NCI-H1436 treated with DMSO at 0.1 percent for 48 hours (cell line): ENCODE results near the gene RIC8B.

Source experiments
- DNase-seq: peaks from one replicate; lab custom pipeline; 2025; lab: John Stamatoyannopoulos, UW

RIC8B gene

DNA sequence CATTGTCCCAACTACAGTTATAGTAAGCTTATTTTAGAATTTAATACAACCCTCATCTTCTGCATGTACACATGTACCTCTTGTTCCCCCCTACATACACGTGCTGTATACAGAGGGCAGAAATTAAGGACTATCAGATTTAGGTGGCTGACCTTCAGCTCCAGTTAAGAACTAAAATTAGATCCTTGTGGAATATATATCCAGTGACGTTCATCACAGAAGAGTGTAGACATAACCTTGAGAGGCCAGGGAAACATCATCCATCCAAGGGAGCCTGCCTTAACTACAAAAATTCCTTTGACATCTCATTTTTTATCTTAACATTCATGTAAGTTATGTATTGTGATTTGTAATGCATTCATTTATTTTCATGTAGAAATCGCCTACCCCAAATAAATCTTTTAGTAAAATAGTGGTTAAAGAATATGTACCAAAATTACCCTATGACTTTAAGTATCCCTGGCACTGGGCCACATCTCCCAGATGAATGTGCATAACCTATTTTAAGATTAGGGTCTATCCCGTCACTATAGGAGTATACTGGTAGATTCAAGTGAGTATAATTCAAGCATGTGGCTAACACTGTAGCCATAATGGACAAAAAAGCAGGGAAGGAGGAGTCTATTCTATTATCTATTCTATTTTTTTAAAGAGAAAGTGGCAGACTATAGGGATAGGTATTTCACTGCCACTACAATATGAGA is 27.5 kb downstream of the RIC8B start:
- DNase-seq, result no peak

DNA sequence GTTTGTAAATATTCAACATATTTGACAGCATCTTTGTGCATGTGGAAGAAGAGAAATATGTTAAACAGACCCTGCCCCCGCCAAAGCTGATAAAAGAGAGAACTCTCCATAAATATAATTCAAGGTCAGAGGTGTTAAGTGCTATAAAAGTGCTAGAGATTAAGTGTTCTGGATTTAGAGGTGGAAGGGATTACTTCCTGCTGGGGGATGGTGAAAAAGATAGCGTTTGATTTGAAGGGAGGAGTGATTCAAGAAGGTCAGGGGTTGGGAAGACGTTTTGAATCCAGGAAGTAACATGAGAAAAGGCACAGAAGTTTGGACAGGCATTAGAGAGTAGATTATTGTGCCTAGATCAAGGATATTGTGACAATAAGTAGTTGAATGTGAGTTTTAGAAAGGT is 30.2 kb downstream of the RIC8B start:
- DNase-seq, result no peak

DNA sequence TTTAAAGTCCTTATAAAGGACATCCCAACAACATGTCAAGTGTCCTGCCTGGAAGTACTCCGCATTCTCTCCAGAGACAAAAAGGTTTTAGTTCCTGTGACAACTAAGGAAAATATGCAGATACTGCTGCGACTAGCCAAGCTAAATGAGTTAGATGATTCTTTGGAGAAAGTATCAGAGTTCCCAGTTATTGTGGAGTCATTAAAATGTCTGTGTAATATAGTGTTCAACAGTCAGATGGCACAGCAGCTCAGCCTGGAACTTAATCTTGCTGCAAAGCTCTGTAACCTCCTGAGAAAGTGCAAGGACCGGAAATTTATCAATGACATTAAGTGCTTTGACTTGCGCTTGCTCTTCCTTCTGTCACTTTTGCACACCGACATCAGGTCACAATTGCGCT is 40.2 kb downstream of the RIC8B start:
- no peak for DNase-seq

DNA sequence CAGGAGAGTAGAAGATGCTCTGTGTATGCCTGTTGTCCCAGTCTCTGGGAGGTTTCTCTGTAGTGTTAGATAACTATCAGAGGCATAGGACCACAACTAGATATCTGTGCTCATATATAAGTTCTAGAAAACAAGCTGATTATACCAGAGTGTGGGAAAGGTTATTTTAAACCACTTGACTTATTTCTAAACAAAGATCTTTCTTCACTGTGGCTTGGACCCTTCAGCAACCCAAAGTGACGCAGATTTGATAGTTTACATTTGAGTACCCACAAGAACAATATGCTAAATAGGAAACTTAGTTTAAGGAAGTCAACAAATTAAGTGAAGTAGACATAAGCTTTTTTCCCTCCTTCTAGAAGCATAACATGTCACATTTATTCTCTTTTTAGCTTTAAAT is 41.3 kb downstream of the RIC8B start:
- no peak for DNase-seq

DNA sequence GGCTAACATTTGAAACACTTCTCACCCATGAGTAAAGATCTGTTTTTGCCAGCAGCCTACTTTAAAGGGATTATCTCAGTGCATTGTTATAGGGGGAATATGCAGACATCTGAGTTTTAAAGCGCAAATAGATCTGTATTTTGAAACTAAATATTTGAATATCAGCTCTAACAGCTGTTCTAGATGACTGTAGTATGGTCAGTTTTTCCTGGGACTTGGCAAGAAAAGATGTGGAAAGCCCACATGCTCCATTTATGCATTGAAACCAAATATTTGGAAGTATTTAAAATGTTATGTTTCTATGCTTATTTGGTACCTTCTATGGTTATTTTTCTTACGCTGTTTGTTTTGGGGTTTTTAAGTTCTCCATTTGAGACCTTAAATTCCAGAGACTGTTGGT is 41.7 kb downstream of the RIC8B start:
- no peak for DNase-seq

DNA sequence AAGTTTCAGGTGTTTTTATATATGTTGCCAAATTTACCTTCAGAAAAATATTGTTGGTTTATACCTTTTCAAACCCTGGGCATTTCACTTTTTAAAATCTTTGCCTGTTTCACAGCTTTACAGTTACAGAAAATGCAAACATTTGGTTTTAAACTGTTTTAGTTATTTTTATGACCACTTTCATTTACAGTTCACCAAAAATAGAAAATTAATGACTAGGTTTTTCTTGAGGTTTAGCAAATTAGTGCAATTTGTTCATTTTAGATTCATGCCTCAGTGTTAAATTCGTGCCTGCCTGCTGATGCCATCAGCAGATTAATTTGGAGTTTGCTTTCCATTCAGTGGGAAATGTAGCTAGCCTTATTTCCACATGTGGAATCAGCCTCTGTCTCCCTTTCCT is 45.5 kb downstream of the RIC8B start:
- DNase-seq, result no peak

DNA sequence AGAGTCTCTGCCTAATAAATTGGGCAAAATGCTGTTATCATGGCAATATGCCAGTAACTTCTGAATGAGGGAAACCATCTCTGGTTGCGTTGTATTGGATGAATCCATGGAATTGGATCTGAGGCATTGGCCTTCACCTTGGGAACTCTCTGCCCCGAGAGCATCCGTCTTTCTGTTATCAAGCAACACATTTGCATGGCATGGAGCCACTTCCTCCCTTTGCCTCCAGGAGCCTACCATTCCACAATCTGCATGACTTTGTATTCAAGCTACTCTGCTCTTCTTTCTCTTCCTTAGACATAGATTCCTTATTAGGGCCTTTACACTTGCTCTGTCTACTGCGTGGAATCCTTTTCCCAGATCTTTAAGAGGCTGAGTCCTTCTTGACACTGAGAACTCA is 57.2 kb downstream of the RIC8B start:
- DNase-seq, result no peak

DNA sequence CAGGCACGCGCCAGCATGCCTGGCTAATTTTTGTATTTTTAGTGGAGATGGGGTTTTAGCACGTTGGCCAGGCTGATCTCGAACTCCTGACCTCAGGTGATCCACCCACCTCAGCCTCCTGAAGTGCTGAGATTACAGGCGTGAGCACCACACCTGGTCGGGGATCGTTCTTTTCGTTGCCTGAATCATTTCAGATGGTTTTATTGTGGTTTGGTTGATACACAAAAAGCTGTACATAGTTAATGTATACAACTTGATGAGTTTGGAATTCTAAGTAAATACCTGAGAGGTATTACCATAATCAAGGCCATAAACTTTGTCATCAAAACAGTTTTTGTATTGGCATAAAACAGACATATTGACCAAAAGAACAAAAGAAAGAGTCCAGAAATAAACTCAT is 63.3 kb downstream of the RIC8B start:
- DNase-seq, result no peak

DNA sequence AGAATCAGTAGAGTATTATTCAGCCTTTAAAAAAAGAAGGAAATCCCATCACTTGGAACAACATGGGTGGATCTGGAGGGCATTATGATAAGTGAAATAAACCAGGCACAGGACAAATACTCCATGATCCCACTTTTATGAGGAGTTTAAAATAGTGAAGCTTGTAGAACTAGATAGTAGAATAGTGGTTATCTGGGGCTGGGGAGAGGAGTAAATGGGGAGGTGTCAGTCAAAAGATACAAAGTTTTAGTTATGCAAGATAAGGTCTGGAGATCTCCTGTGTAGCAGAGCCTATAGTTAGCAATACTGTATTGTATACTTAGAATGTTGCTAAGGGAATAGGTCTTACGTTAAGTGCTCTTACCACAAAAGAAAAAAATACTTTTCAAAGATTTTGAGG is 64.9 kb downstream of the RIC8B start:
- DNase-seq, result no peak

DNA sequence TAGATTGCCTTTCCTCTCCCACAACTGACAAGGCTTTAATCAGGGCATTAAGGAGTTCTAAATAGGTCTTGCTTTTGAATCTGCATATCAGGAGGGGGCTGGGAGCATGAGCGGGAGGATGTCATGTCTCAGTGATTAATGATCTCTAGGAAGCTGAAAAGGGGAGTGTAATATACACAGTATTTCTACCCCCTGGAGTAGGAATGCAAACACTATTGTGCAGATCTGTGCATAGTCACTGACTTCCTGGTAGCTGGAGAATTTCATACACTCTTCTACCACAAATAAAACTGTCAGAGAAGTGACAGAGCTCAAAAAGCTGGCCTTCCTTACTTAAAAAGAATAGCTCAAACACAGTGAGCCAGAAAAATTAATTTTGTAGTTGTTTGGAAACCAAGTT is 65.8 kb downstream of the RIC8B start:
- DNase-seq, result no peak

DNA sequence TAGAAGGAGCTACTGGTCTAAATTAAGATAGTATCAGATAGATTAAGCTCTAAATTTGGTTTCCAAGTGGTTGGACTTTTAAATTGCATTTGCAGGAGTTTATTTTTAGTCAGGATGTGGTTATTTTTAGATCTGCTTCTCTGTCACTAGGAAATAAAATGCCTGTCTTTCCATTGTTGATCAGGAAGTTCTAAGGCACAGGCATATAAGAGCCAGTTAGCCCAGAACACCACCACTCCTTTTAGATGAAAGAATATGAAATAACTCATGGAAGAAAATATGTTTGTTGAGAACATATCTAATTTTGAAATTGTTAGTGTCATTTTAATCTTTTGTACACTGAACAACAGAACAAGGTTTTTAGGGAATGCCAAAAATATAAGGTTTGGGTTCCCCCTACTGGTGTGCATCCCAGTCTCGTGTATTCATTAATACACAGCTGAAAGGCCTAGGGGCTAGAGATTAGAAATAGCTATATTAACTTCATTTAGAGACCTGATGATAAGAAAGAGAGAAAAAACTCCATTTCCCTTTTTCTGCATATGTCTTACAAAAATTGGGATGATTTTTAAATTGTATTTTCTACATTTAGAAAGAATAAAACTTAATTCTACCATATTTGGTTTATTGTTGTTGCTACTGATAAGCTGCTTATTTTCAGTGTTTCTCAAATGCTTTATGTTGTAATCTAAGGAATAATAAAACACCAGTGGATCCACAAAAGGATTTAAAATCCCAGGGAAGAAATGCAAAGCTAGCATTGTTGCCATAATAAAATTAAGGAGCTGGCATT is 67.2 kb downstream of the RIC8B start:
- DNase-seq, result no peak

DNA sequence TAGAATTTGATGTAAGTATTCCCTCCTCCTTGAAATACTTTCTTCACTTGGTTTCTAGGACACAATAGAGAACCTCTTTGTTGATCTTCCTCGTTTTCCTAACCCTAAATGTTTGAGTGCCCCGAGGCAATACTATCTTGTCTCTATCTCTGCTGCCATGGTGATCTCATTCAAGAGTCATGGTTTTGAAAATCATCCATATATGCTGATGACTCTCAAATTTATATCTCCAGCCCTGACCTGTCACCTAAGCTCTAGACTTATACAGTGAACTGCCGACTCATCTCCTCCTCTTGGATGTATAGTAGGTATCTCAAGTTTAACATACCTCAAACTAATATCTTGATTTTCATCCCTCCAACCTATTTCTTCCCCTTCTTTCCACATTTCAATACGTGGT is 71.4 kb downstream of the RIC8B start:
- no peak for DNase-seq

DNA sequence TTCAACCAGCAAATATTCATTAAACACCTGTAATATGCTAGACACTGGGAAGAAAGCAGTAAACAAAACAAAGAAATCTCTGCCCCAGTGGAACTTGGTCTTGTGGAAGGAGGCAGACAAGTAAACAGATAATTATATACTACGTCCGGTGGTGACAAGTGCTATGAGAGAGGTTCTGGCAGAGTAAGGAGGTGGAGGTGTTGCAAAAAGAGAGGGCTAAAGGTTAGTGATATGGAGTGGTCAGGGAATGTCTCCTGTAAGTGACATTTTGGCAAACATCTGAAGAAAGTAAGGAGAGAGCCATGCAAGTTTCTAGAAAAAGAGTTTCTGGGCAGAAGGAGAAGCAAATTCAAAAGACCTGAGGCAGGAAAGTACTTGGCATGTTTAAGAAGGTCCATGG is 73.4 kb downstream of the RIC8B start:
- DNase-seq, result no peak

DNA sequence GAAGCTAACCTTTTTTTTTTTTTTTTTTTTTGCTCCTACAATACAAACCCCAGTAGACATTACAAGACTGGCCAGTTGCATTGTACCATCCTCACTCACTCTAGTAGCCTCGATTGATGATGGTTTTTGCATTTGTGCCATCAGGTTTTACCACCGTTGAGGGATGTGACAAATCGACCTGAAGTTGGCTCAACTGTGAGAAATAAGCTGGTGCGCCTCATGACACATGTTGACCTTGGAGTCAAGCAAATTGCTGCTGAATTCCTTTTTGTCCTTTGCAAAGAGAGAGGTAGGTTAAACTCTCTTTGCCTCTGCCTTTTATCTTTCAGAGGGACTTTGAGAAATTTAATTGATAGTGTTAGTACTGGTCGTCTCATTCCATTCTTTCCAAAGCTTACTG is 76.8 kb downstream of the RIC8B start:
- no peak for DNase-seq

DNA sequence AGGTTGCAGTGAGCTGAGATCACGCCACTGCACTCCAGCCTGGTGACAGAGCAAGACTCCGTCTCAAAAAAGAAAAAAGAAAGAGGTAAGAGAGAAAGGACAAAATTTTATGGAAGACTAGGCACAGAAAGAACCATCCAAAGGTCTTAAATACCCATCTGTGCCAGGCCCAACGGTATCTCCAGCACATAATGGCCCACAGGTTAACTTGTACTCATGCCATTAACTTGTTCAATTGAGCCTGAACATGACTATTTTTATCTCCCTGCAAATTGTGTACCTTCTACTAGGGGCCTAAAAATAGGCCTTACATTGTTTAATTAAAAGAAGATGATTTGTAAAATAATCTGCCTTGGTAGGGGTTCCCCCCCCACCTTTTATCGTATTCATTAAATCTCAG is 80.2 kb downstream of the RIC8B start:
- no peak for DNase-seq

DNA sequence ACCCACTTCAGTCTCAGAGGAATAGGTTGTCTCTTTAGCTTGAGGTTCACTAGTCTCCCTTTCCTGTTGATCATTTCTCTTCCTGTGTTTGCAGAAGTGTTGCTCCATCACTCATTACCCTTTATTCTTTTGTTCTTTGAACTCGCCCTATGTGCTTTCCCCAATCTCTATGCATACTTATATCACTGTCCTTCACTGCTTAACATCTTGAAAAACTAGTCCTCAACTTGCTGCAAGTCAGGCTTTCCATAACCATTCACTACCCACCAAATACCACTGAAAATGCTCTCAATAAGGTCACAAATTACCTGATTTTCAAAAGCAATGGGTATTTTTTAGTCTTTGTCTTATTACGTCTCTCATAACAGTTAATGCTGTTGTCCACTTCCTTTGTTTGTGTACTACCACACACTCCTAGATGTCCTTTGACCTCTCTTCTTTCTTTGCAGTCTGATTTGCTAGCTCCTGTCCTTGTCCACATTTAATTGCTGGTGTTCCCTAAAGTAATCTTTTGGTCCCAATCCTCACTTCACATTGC is 80.8 kb downstream of the RIC8B start:
- no peak for DNase-seq

DNA sequence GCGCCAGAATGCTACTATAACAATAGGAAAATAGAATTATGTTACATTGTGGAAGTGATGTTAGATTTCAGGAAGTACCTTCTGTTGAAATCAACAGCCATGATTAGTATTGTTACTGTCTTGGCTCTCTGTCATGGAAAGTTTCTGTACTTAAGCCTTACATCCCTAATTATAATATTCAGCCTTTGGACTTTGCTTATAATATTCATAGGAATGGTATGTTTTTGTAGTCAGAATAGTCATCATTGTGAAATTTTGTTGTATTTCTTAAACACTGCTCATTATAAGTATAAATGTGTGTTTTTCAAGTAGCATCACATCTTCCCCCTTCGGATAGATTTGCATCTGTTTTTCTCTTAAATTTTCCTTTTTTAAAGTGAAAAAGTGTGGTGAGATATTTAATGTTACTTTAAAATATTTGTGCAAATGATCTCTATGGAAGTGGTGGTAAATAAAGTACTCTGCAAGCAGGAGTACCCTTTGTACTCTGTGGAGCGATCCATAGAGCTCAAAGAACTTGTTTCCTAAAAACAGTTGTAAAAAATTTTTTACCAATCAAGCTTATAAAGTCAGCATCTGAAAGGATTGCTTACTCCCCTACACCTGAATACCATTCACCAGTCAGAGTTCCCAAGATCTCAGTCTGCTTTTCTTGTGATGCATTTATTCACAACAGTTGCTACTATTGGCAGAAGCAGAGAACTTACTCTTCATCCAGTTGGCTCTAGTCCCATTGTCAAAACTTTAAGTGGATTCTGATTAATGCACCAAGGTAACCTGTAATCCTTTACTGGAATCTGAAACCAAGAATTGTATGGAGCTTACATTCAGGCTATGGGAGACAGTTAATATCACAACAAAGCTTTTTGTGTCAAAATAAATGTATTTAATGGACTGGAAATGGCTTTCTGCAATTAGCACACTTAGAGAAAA is 87.8 kb downstream of the RIC8B start:
- no peak for DNase-seq

DNA sequence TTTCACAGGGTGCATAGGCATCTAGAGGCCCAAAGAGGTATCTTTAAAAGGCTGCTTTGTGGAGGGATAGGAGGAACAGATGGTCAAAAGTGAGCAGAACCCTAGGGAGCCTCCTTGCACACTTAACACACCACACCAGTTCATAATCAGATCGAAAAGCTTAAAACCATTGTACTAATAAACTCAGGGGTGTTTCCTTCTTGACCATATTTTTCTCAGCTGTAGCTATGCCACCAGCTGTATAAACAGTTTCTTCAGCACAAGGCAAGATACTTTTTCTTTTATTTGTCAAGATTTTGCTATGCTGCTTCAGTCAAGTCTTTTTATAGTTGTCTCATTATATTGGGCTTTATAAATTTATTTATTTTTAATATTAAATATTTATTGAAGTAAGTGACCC is 88.7 kb downstream of the RIC8B start:
- no peak for DNase-seq

DNA sequence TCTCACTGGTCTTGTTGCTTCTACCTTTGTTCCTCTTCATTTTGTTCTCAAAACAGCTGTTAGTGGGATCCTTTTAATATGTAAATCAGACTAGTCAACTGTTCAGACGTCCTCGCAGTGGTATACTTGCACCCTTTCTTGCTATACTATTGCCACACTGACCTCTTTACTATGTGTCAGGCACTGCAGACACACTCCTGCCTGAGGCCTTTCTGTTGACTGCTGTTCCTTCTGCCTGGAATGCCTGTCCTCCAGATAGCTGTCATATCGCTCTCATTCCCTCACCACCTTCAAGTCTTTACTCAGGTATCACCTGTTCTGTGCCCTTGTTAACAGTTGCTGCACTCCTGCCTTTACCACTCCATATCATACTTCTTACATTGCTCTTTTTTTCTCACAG is 91.2 kb downstream of the RIC8B start:
- DNase-seq, result no peak

DNA sequence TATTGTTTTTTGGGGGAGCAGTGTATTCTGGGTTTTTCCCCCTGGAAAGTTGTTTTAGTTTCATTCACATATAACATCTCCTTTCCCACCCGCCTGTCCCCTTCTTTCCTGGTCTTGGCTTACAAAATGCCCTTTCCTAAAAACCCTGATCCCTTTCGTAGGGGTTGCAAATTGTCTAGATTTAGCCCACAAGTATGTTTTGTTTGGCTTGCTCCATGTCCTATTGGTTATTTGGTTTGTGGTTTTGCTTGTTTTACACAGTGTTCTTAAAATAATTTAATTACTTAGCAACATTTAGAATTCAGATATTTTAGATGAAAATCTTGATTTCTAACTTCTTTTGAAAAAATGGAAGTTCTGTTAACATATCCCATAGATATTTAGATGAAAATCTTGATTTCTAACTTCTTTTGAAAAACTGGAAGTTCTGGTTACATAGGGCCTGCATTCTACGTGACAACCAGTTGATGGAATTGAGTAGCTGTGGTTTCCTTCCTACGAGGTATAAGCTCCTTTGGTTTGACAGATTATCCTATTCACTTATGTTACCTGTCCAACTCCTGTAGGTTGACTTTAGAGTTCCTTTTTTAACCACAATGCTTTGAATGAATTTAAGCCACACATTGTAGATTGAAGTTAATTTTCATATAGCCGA is 92.1 kb downstream of the RIC8B start:
- no peak for DNase-seq

DNA sequence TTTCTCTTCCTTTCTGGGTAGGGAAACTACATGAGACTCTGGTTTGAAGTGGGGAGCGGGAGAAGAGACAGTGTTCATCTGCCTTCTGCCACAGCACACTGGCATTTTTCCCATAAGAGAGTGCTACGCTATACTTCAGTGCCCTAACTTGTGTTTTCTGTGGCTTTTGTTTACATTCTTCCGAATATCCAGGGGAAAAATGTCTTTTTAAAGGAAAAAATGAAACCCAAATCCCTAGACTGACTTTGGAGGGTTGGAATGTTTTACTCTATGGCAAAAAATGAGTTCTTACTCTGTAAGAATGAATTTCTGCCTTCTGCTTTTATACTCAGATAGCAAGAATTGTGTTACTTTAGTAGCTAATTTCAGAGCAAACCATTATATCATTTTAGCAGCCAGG is 93.2 kb downstream of the RIC8B start:
- no peak for DNase-seq
